ENCODE results near the gene CYBA.

GRCh38 chr16:88690341-88691128 lies 39.7 kb upstream of the CYBA start:
- TF ChIP-seq CTCF (IDR thresholded peaks at IDR 0.05) (no peak), ZFX (IDR thresholded peaks at IDR 0.05; ENCODE audit: borderline replicate concordance) (no peak)
